ENCODE data around the gene CLEC11A.
A peak's percentile ranks its signal among the peaks of the same experiment; 100 is the strongest.

CLEC11A gene

GRCh38 chr19:50717891-50718254 lies 5.3 kb upstream of the CLEC11A start:
- Histone ChIP-seq H2BK12ac (ENCODE audit: low read length) (no peak overlapping the region), H3K9ac (ENCODE audit: low read length) (no peak overlapping the region)

GRCh38 chr19:50718255-50719118 lies 4.7 kb upstream of the CLEC11A start:
- Histone ChIP-seq H2AK5ac (ENCODE audit: low read length) (no peak overlapping the region), H3K4me2 (ENCODE audit: low read length) (peak overlapping the region; percentile 57), H3K4me3 (ENCODE audit: low read depth, low read length) (no peak overlapping the region), H3K27me3 (ENCODE audit: insufficient read depth, low read length) (peaks cover 29% of the 10 kb centered on the region), H2BK120ac (ENCODE audit: insufficient read depth, low read length, poor library complexity) (no peak overlapping the region), H3K14ac (ENCODE audit: low read length) (no peak overlapping the region), H3K23ac (ENCODE audit: low read length) (no peak overlapping the region), H3K4me1 (ENCODE audit: control insufficient read depth in 1 of 2, insufficient read depth in 2 of 2, low read length in 2 of 2) (peaks cover 0 to 2% of the 10 kb centered on the region in 2 experiments), H3K79me2 (ENCODE audit: control insufficient read depth, insufficient read depth, low read length, poor library complexity) (no peaks in the 10 kb centered on the region), H2BK5ac (ENCODE audit: low read depth, low read length, poor library complexity) (no peak overlapping the region), H3K36me3 (ENCODE audit: control insufficient read depth in 1 of 2, insufficient read depth in 2 of 2, low read length in 2 of 2) (no peaks in the 10 kb centered on the region), H3K79me1 (ENCODE audit: low read length) (no peaks in the 10 kb centered on the region), H2BK12ac (ENCODE audit: low read length) (no peak overlapping the region), H3K18ac (ENCODE audit: low read length) (no peak overlapping the region), H2AFZ (ENCODE audit: insufficient read depth, low read length, poor library complexity) (no peak overlapping the region), H4K8ac (ENCODE audit: low read depth, low read length) (no peak overlapping the region), H3K4ac (ENCODE audit: low read depth, low read length) (no peak overlapping the region), H3K9ac (ENCODE audit: low read length) (no peak overlapping the region), H3K27ac (ENCODE audit: low read depth, low read length) (no peak overlapping the region), H4K12ac (ENCODE audit: low read depth, low read length) (no peak overlapping the region), H4K91ac (ENCODE audit: low read depth, low read length) (no peak overlapping the region), H3K9me3 (ENCODE audit: insufficient read depth, low read depth, low read length) (peaks cover 14% of the 10 kb centered on the region)
- no CpG with 5 or more reads among the region's 74 CpGs for WGBS (ENCODE audit: extremely low coverage, insufficient coverage, insufficient read length)
- no peak for DNase-seq

More at GRCh38 chr19:50717891-50718254, 5.3 kb upstream of the CLEC11A start:
- Histone ChIP-seq H3K23ac (ENCODE audit: low read length) (no peak overlapping the region), H3K79me1 (ENCODE audit: low read length) (no peaks in the 10 kb centered on the region), H3K27me3 (ENCODE audit: insufficient read depth, low read length) (peaks cover 24% of the 10 kb centered on the region), H4K12ac (ENCODE audit: low read depth, low read length) (no peak overlapping the region), H3K36me3 (ENCODE audit: control insufficient read depth in 1 of 2, insufficient read depth in 2 of 2, low read length in 2 of 2) (no peaks in the 10 kb centered on the region), H3K4me1 (ENCODE audit: control insufficient read depth in 1 of 2, insufficient read depth in 2 of 2, low read length in 2 of 2) (peaks cover 0 to 2% of the 10 kb centered on the region in 2 experiments), H2BK5ac (ENCODE audit: low read depth, low read length, poor library complexity) (no peak overlapping the region), H2AFZ (ENCODE audit: insufficient read depth, low read length, poor library complexity) (no peak overlapping the region), H4K8ac (ENCODE audit: low read depth, low read length) (no peak overlapping the region), H3K9me3 (ENCODE audit: insufficient read depth, low read depth, low read length) (peaks cover 12% of the 10 kb centered on the region), H4K91ac (ENCODE audit: low read depth, low read length) (no peak overlapping the region), H3K18ac (ENCODE audit: low read length) (no peak overlapping the region), H2AK5ac (ENCODE audit: low read length) (no peak overlapping the region), H3K4me2 (ENCODE audit: low read length) (peak overlapping the region; percentile 57), H3K27ac (ENCODE audit: low read depth, low read length) (no peak overlapping the region), H3K14ac (ENCODE audit: low read length) (no peak overlapping the region), H3K79me2 (ENCODE audit: control insufficient read depth, insufficient read depth, low read length, poor library complexity) (no peaks in the 10 kb centered on the region), H3K4ac (ENCODE audit: low read depth, low read length) (no peak overlapping the region), H3K4me3 (ENCODE audit: low read depth, low read length) (no peak overlapping the region), H2BK120ac (ENCODE audit: insufficient read depth, low read length, poor library complexity) (no peak overlapping the region)
- WGBS (ENCODE audit: extremely low coverage, insufficient coverage, insufficient read length) = no CpG with 5 or more reads among the region's 13 CpGs
- no peak for DNase-seq

- H3K23ac ChIP-seq (ENCODE audit: low read length) = no peak overlapping the region
- H3K27me3 ChIP-seq (ENCODE audit: insufficient read depth, low read length) = peaks cover 31% of the 10 kb centered on the region
- H3K4me2 ChIP-seq (ENCODE audit: low read length) = peak overlapping the region; percentile 51
- H3K14ac ChIP-seq (ENCODE audit: low read length) = no peak overlapping the region
- H3K4me1 ChIP-seq (ENCODE audit: control insufficient read depth in 1 of 2, insufficient read depth in 2 of 2, low read length in 2 of 2) = peaks cover 0 to 3% of the 10 kb centered on the region in 2 experiments
- H2BK12ac ChIP-seq (ENCODE audit: low read length) = no peak overlapping the region
- no peak for DNase-seq
- no peak overlapping the region for H2BK5ac ChIP-seq (ENCODE audit: low read depth, low read length, poor library complexity)
- no peak overlapping the region for H2AFZ ChIP-seq (ENCODE audit: insufficient read depth, low read length, poor library complexity)
- no peak overlapping the region for H2BK120ac ChIP-seq (ENCODE audit: insufficient read depth, low read length, poor library complexity)
- no peaks in the 10 kb centered on the region for H3K79me2 ChIP-seq (ENCODE audit: control insufficient read depth, insufficient read depth, low read length, poor library complexity)
- H3K9ac ChIP-seq (ENCODE audit: low read length) = no peak overlapping the region
- no peak overlapping the region for H2AK5ac ChIP-seq (ENCODE audit: low read length)
- peaks cover 14% of the 10 kb centered on the region for H3K9me3 ChIP-seq (ENCODE audit: insufficient read depth, low read depth, low read length)
- WGBS (ENCODE audit: extremely low coverage, insufficient coverage, insufficient read length) = no CpG with 5 or more reads among the region's 30 CpGs
- H3K36me3 ChIP-seq (ENCODE audit: control insufficient read depth in 1 of 2, insufficient read depth in 2 of 2, low read length in 2 of 2) = no peaks in the 10 kb centered on the region
- peaks cover under 1% of the 10 kb centered on the region for H3K79me1 ChIP-seq (ENCODE audit: low read length)
- no peak overlapping the region for H3K4ac ChIP-seq (ENCODE audit: low read depth, low read length)
- H4K8ac ChIP-seq (ENCODE audit: low read depth, low read length) = no peak overlapping the region
- no peak overlapping the region for H3K18ac ChIP-seq (ENCODE audit: low read length)
- no peak overlapping the region for H3K4me3 ChIP-seq (ENCODE audit: low read depth, low read length)
- H3K27ac ChIP-seq (ENCODE audit: low read depth, low read length) = no peak overlapping the region
- no peak overlapping the region for H4K91ac ChIP-seq (ENCODE audit: low read depth, low read length)
- H4K12ac ChIP-seq (ENCODE audit: low read depth, low read length) = no peak overlapping the region
Observed at GRCh38 chr19:50719119-50719435, 4.1 kb upstream of the CLEC11A start.

- no peak for DNase-seq
- Histone ChIP-seq H2AK5ac (ENCODE audit: low read length) (no peak within 1 kb of the TSS), H2BK120ac (ENCODE audit: insufficient read depth, low read length, poor library complexity) (no peak within 1 kb of the TSS), H3K4me1 (ENCODE audit: control insufficient read depth in 1 of 2, insufficient read depth in 2 of 2, low read length in 2 of 2) (peaks cover 2 to 6% of the 10 kb centered on the region in 2 experiments), H3K9ac (ENCODE audit: low read length) (no peak within 1 kb of the TSS), H3K23ac (ENCODE audit: low read length) (no peak within 1 kb of the TSS), H3K27ac (ENCODE audit: low read depth, low read length) (no peak within 1 kb of the TSS), H3K27me3 (ENCODE audit: insufficient read depth, low read length) (peaks cover 31% of the 10 kb centered on the region), H3K9me3 (ENCODE audit: insufficient read depth, low read depth, low read length) (peaks cover 14% of the 10 kb centered on the region), H2BK5ac (ENCODE audit: low read depth, low read length, poor library complexity) (no peak within 1 kb of the TSS), H3K14ac (ENCODE audit: low read length) (no peak within 1 kb of the TSS), H2AFZ (ENCODE audit: insufficient read depth, low read length, poor library complexity) (no peak within 1 kb of the TSS), H3K79me1 (ENCODE audit: low read length) (peaks cover 6% of the 10 kb centered on the region), H3K79me2 (ENCODE audit: control insufficient read depth, insufficient read depth, low read length, poor library complexity) (peaks cover 1% of the 10 kb centered on the region), H3K4me3 (ENCODE audit: low read depth, low read length) (no peak within 1 kb of the TSS), H3K4ac (ENCODE audit: low read depth, low read length) (no peak within 1 kb of the TSS), H3K4me2 (ENCODE audit: low read length) (peak within 1 kb of the TSS; percentile 51), H2BK12ac (ENCODE audit: low read length) (no peak within 1 kb of the TSS), H3K18ac (ENCODE audit: low read length) (no peak within 1 kb of the TSS), H4K91ac (ENCODE audit: low read depth, low read length) (no peak within 1 kb of the TSS), H4K8ac (ENCODE audit: low read depth, low read length) (no peak within 1 kb of the TSS), H3K36me3 (ENCODE audit: control insufficient read depth in 1 of 2, insufficient read depth in 2 of 2, low read length in 2 of 2) (no peaks in the 10 kb centered on the region), H4K12ac (ENCODE audit: low read depth, low read length) (no peak within 1 kb of the TSS)
- WGBS (ENCODE audit: extremely low coverage, insufficient coverage, insufficient read length) = no CpG with 5 or more reads among the region's 47 CpGs
Observed at GRCh38 chr19:50719566-50719965, 3.6 kb upstream of the CLEC11A start, which contains the start of gene SHANK1. Gene SHANK1, minus strand, starts transcription at chr19:50719802. Its CDS starts 2,883 bp downstream, at chr19:50716919.
